GM23248 (cell line): Measurements from ENCODE around the gene DDX60.

Source experiments
- EZH2 ChIP-seq: fragments of 200-600 bp; sonication (generic); IDR thresholded peaks from 2 replicates; pipeline ENCODE4 v1.6.1; 2018; ENCODE audit warnings: antibody characterized with exemption, mild to moderate bottlenecking; ENCODE audit not compliant: insufficient read depth, poor library complexity, severe bottlenecking
- EZH2phosphoT487 ChIP-seq: fragments of 200-600 bp; sonication (generic); IDR thresholded peaks from 2 replicates; pipeline ENCODE4 v1.6.1; 2018; ENCODE audit warnings: antibody characterized with exemption, moderate library complexity, mild to moderate bottlenecking, low read depth; ENCODE audit not compliant: insufficient read depth

DNA sequence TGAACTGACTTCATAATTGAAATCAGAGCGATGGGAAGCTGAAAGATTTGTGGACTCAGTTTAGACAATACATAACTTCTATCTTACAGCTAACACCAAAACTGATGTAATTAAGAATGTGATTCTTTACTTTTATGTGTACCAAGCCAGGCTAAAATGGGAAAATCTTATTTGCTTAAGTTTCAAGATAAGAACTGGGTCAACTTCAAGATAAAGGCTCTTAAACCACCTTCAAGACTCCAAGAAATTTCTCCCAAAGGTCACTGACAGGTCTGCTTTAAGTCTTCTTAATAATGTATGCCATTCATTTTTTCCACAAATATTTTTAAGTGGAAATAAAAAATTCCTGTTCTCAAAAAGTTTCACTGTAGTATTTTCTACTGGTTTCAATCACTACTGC lies 55.5 kb downstream of the DDX60 start:
- TF ChIP-seq EZH2 (no peak), EZH2phosphoT487 (no peak)
